22Rv1 (cell line): Measurements from ENCODE around the gene USP15.

Source experiments
- H3K27ac ChIP-seq: fragments of 450-650 bp; 2 replicates; pipeline ENCODE4 v1.5.1; 2017
- ZFX ChIP-seq: fragments of 450-650 bp; IDR thresholded peaks from 2 replicates; pipeline ENCODE4 v1.6.1; 2017; ENCODE audit warnings: antibody characterized with exemption, borderline replicate concordance
- TF ChIP-seq, protein P1 (sequence below): fragments of 450-650 bp; IDR thresholded peaks from 2 replicates; pipeline ENCODE4 v1.5.1; 2017; ENCODE audit warnings: mild to moderate bottlenecking

The USP15 gene

DNA sequence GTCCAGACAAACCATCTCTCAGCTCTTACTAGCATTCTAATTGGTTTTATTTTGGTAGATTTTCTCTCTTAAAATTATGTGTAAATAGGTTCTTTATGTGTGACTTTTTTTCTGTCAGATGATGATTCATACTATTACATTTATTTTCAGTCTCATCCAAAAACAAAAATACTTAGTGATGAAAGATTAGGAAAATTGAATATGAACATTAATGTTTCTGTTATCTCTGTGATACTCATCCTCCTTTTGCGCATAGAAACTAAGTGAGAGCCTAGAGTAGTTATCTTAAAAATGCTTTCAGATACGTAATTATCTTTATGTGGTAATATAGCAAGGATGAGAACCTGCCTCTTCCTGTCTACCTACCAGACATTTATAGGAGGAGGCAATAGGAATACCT is 122.3 kb downstream of the USP15 start:
- TF ChIP-seq ZFX, result no peak
- TF ChIP-seq, protein P1, sequence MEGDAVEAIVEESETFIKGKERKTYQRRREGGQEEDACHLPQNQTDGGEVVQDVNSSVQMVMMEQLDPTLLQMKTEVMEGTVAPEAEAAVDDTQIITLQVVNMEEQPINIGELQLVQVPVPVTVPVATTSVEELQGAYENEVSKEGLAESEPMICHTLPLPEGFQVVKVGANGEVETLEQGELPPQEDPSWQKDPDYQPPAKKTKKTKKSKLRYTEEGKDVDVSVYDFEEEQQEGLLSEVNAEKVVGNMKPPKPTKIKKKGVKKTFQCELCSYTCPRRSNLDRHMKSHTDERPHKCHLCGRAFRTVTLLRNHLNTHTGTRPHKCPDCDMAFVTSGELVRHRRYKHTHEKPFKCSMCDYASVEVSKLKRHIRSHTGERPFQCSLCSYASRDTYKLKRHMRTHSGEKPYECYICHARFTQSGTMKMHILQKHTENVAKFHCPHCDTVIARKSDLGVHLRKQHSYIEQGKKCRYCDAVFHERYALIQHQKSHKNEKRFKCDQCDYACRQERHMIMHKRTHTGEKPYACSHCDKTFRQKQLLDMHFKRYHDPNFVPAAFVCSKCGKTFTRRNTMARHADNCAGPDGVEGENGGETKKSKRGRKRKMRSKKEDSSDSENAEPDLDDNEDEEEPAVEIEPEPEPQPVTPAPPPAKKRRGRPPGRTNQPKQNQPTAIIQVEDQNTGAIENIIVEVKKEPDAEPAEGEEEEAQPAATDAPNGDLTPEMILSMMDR, result no peak

DNA sequence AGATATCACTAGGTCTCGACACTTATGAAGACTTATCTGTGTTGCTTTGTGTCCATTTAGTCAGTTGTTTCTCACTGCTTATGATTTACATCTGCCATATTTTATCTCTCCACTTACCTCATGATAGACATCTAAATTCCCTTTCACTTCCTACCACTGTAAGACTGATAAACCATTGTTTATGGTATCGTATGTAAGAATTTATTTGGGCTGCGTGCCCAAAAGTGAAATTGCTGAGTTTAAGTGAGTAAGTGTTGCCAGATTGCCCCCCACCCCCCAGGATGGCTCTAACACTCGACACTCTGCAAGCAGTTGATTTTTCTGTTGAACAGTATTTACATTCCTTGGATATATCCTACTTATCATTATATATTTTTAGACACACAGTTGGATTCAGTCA is 136.5 kb downstream of the USP15 start:
- no peak for TF ChIP-seq ZFX
- TF ChIP-seq, protein P1, result no peak
- no peak overlapping the region for H3K27ac ChIP-seq

More for the DNA sequence above, 122.3 kb downstream of the USP15 start:
- no peak overlapping the region for H3K27ac ChIP-seq

DNA sequence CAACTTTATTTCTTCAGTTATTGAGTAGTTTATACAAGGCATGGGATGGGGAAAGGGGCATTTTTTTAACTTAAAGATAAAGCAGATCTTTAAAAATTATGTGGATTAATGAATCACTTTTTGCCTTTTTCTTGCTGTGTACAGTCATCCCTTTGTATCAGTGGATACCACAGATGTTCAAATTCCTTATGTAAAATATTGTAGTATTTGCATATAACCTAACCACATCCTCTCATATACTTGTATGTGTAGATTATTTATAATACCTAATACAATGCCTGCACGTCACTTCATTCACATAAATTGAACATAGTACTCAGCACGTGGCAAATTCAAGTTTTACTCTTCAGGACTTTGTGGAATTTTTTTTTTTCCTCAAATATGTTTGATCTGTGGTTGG is 139.9 kb downstream of the USP15 start:
- H3K27ac ChIP-seq, result no peak overlapping the region
- TF ChIP-seq, protein P1, result no peak
- TF ChIP-seq ZFX, result no peak

DNA sequence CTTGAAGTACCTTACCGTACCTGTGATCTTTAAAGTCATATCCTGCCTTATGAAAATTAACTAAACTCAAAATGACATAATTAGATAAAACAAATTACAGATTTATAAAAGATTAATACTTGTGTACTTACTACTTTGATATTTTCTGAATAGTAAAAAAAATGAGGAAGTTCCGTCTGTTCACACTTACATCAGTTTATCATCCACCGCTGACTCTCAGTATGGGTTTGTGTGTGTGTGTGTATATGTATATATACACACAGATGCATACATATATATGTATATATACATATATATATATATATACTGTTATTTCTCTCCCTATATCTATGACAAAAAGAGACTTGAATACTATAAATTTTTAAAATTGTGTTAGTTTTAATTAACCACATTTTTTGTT is 141.4 kb downstream of the USP15 start:
- TF ChIP-seq, protein P1, result no peak
- TF ChIP-seq ZFX, result no peak
- no peak overlapping the region for H3K27ac ChIP-seq

DNA sequence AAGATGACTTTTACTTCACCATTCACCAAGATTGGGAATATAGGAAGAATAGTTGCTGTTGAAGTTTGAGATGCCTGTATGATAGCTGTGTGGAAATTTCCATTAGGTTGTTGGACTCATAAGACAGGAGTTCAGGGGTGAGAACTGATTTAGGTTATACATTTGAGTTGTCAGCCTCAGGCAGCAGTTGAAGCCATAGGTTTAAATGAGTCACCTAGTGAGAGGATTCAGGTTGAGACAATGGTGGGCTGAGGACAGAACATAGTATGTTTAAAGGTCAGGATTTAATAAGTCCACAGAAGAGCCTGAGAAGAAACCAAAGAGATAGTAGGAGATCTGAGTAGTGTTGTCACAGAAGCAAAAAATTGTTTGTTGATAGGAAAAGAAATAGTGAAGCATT is 142.8 kb downstream of the USP15 start:
- no peak for TF ChIP-seq ZFX
- TF ChIP-seq, protein P1, result no peak
- no peak overlapping the region for H3K27ac ChIP-seq

DNA sequence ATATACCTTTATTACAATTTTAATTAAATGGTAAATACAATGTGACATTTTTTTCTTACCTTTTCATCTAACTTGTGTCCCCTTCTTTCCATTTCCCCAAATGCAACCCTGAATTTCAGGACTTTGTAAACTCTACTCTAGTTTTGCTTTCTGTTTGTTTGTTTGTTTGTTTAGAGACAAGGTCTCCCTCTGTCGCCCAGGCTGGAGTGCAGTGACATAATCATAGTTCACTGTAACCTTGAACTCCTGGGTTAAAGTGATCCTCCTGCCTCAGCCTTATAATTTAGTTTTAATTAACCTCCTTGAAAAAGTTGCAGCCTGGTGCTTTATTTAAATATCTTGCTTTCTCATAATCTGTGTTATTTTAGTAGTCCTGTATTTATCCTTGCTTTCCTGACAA is 147.4 kb downstream of the USP15 start:
- TF ChIP-seq, protein P1, result no peak
- no peak for TF ChIP-seq ZFX
- H3K27ac ChIP-seq, result no peak overlapping the region

DNA sequence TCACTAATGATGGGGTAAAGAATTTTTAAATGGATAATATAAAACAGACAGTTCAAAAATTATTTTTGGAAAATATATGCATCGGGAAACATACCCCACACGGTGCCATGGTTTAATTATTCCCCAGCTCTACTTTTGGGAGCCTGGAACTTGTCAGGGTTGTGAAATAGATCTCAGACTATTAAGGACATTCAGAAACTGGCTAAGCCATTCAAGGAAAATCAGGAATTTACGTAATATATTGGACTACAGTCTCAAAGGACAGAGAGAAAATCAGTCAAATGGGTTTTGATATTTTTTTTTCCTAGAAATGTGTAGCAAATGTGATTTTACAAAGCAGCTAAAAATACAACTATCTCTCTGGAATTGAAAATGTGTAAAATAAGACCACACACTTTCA is 148.9 kb downstream of the USP15 start:
- no peak for TF ChIP-seq ZFX
- TF ChIP-seq, protein P1, result no peak
- no peak overlapping the region for H3K27ac ChIP-seq
